ENCODE measurements around the gene CERS4.
"Not testable (repeated sequence)": the region's sequence is repeated elsewhere in the genome, so short reads cannot be mapped to it uniquely, and the experiment has no call there.

Gene CERS4

GRCh38 chr19:8210421-8211101 is 1.4 kb downstream of the CERS4 start:
- no peak for DNase-seq

- DNase-seq = no peak
These were observed 3.0 kb downstream of the CERS4 start for GRCh38 chr19:8212212-8212611.

GRCh38 chr19:8212916-8213315 is 3.7 kb downstream of the CERS4 start:
- DNase-seq = no peak

- DNase-seq = no peak
These were observed 4.9 kb downstream of the CERS4 start for GRCh38 chr19:8213827-8214672.

GRCh38 chr19:8214802-8215201 is 5.6 kb downstream of the CERS4 start:
- DNase-seq = no peak

- DNase-seq = no peak
These were observed 6.6 kb downstream of the CERS4 start for GRCh38 chr19:8215783-8216182.

- DNase-seq = no peak
These were observed 7.2 kb downstream of the CERS4 start for GRCh38 chr19:8216357-8216756.

- DNase-seq = not testable (repeated sequence)
These were observed 9.0 kb downstream of the CERS4 start for GRCh38 chr19:8218127-8218526.

- DNase-seq = no peak
These were observed 11.3 kb downstream of the CERS4 start for GRCh38 chr19:8220481-8220880.

- DNase-seq = no peak
These were observed 12.0 kb downstream of the CERS4 start for GRCh38 chr19:8221161-8221560.

GRCh38 chr19:8223442-8223841 is 14.3 kb downstream of the CERS4 start:
- DNase-seq = not testable (repeated sequence)

- DNase-seq = no peak
These were observed 15.4 kb downstream of the CERS4 start for GRCh38 chr19:8224394-8225145.

GRCh38 chr19:8231073-8231604 is 22.0 kb downstream of the CERS4 start:
- no peak for DNase-seq

GRCh38 chr19:8233370-8233769 is 24.2 kb downstream of the CERS4 start:
- no peak for DNase-seq

- DNase-seq = no peak
These were observed 27.9 kb downstream of the CERS4 start for GRCh38 chr19:8237026-8237425.

- DNase-seq = no peak
These were observed 29.1 kb downstream of the CERS4 start for GRCh38 chr19:8238251-8238650.

- DNase-seq = no peak
These were observed 30.5 kb downstream of the CERS4 start for GRCh38 chr19:8239528-8240273.

- DNase-seq = peak in 1 of 4 experiments; percentile 6
These were observed 31.4 kb downstream of the CERS4 start for GRCh38 chr19:8240274-8241229.

GRCh38 chr19:8241646-8242045 is 32.5 kb downstream of the CERS4 start:
- no peak for DNase-seq

GRCh38 chr19:8242211-8242821 is 33.1 kb downstream of the CERS4 start:
- DNase-seq = no peak

GRCh38 chr19:8243146-8243545 is 34.0 kb downstream of the CERS4 start:
- no peak for DNase-seq
